PFSK-1 (cell line): ENCODE measurements around the gene PRSS57. TPM values are rescaled to one million over a fixed set of nuclear protein-coding genes. Genes with fewer than 3 reads are reported as not detected.

Experiments
- FOXP2 ChIP-seq: optimal IDR thresholded peaks from 2 replicates; pipeline ENCODE3; 2011; ENCODE audit warnings: borderline replicate concordance, control low read depth, inconsistent platforms; ENCODE audit not compliant: insufficient read depth; ENCODE audit errors: extremely low read length, extremely low read depth
- POLR2AphosphoS5 ChIP-seq: IDR thresholded peaks from 2 replicates; pipeline ENCODE4 v1.6.1; 2012; ENCODE audit warnings: low read depth, mild to moderate bottlenecking, control low read depth, low read length, moderate library complexity
- REST ChIP-seq, 2 experiments: IDR thresholded peaks; 2 replicates each; pipeline versions ENCODE4 v1.6.1 to v1.8.0; 2011 to 2012; ENCODE audit warnings: low read depth in 2 of 2, low read length in 2 of 2, control low read depth in 1 of 2, inconsistent platforms in 1 of 2, mild to moderate bottlenecking in 1 of 2, moderate library complexity in 1 of 2; ENCODE audit not compliant: insufficient read depth in 1 of 2
- SIN3A ChIP-seq: IDR thresholded peaks from 2 replicates; pipeline ENCODE4 v1.6.1; 2012; ENCODE audit warnings: mild to moderate bottlenecking, low read length, moderate library complexity, borderline replicate concordance; ENCODE audit not compliant: insufficient read depth
- TAF1 ChIP-seq: IDR thresholded peaks from 2 replicates; pipeline ENCODE4 v1.6.1; 2012; ENCODE audit warnings: low read length, control low read depth, borderline replicate concordance; ENCODE audit not compliant: insufficient read depth
- polyA plus RNA-seq: library from polyadenylated mRNA; unstranded; fragments of >200 nt; gene quantifications from one replicate; pipeline ENCODE4 v1.2.1, GENCODE V29; 2012; ENCODE audit warnings: low read depth, missing spikeins; ENCODE audit not compliant: insufficient read length

Gene PRSS57
- not detected for polyA plus RNA-seq

DNA sequence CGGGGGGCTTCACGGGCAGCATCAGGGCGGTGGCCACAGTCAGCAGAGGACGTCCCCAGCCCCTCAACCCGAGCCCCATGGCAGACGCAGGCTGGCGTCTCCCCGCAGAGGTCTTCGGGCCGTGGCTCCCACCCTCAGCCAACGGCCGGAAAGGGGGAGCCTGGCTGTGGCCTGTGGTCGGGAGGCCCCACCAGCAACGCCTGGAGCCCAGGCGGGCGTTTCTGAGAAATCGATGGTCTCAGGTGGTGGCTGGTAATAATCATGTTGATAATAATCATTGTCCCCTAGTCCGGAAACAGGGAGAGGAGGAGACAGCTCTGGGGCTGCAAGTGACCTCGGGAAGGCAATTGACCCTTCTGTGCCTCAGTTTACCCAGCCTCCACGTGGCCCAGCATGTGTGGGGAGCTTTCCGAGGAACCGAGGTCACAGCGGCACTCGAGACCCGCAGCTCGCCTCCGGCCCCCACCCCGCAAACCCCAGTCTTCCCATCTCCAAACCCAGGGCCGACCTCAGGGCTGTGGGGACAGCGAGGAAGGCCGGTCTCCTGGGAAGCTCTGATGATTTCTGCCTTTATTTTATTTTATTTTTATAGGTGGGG lies at the start of gene PRSS57:
Gene PRSS57 (minus strand): TSS at position 101 of the 598 bp plus-strand sequence. CDS start 22 bp downstream, at position 79.
- TF ChIP-seq TAF1 (no peak), REST (IDR thresholded peaks at IDR 0.05; ENCODE audit: insufficient read depth in 1 of 2, low read depth in 2 of 2, low read length in 2 of 2) (no peak), FOXP2 (no peak)

- TF ChIP-seq POLR2AphosphoS5 (no peak), TAF1 (no peak), FOXP2 (no peak), SIN3A (no peak), REST (IDR thresholded peaks at IDR 0.05; ENCODE audit: insufficient read depth in 1 of 2, low read depth in 2 of 2, low read length in 2 of 2) (no peak)
These were observed 48.0 kb upstream of the PRSS57 start for GRCh38 chr19:743168-743687.

DNA sequence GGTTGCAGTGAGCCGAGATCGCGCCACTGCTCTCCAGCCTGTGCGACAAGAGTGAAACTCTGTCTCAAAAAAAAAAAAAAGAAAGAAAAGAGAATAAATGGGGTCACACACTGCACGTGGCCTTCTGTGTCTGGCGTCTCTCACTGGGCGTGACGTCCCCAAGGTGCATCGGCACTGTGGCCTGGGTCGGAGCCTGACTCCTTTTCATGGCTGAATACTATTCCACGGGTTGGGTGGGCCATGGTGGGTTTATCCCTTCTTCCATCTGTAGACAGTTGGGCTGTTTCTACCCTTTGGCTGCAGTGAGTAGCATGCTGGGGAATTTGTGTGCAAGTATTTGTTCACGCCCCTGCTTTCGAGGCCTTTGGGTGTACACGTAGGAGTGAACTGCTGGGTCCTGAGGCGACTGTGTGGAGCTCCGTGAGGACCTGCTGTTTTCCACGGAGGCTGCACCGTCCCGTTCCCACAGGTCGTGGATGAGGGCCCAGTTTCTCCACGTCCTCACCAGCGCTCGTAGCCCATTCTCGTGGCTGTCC lies 47.4 kb upstream of the PRSS57 start:
- TF ChIP-seq FOXP2 (no peak), REST (IDR thresholded peaks at IDR 0.05; ENCODE audit: insufficient read depth in 1 of 2, low read depth in 2 of 2, low read length in 2 of 2) (no peak), SIN3A (no peak), POLR2AphosphoS5 (no peak)

- TF ChIP-seq SIN3A (no peak), FOXP2 (no peak), TAF1 (no peak), POLR2AphosphoS5 (no peak), REST (IDR thresholded peaks at IDR 0.05; ENCODE audit: insufficient read depth in 1 of 2, low read depth in 2 of 2, low read length in 2 of 2) (no peak)
These were observed 46.4 kb upstream of the PRSS57 start for GRCh38 chr19:741506-742131.
